Vagina (tissue), 2 donors: ENCODE measurements around the gene HES5.

Experiments used
- POLR2A ChIP-seq, 2 donors: fragments of 450-650 bp; IDR thresholded peaks; one replicate each; pipeline ENCODE4 v1.6.1; 2017; ENCODE audit warnings: antibody characterized with exemption in 2 of 2, mild to moderate bottlenecking in 2 of 2, moderate library complexity in 2 of 2
- TF ChIP-seq, protein P1 (sequence below), 3 experiments: fragments of 450-650 bp in 2 of 3; fragments of 200-600 bp in 1 of 3; sonication (generic) in 1 of 3; IDR thresholded peaks; one replicate each; pipeline ENCODE4 v1.5.1; 2017 to 2019; ENCODE audit warnings: antibody characterized with exemption in 3 of 3, mild to moderate bottlenecking in 2 of 3, moderate library complexity in 2 of 3

DNA sequence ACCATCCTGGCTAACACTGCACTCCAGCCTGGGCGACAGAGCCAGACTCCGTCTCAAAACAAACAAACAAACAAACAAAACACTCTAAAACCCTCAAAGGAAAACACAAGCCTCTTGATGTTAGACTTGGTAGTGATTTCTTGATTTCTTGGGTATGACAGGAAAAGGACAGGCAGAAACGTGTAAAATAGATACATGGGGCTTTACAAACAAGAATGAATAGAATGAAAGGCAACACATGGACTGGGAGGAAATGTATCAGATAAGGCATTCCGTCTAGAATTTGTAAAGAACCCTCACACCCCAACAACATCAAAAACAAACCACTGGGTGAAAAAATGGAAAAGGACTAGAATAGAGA is 48.7 kb upstream of the HES5 start:
- TF ChIP-seq, protein P1, sequence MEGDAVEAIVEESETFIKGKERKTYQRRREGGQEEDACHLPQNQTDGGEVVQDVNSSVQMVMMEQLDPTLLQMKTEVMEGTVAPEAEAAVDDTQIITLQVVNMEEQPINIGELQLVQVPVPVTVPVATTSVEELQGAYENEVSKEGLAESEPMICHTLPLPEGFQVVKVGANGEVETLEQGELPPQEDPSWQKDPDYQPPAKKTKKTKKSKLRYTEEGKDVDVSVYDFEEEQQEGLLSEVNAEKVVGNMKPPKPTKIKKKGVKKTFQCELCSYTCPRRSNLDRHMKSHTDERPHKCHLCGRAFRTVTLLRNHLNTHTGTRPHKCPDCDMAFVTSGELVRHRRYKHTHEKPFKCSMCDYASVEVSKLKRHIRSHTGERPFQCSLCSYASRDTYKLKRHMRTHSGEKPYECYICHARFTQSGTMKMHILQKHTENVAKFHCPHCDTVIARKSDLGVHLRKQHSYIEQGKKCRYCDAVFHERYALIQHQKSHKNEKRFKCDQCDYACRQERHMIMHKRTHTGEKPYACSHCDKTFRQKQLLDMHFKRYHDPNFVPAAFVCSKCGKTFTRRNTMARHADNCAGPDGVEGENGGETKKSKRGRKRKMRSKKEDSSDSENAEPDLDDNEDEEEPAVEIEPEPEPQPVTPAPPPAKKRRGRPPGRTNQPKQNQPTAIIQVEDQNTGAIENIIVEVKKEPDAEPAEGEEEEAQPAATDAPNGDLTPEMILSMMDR (IDR thresholded peaks at IDR 0.05): no peak
- no peak for TF ChIP-seq POLR2A (IDR thresholded peaks at IDR 0.05)
